GM23338 (cell line): ENCODE data around the gene ARHGEF19. TPM values are rescaled to one million over a fixed set of nuclear protein-coding genes. Genes with fewer than 3 reads are reported as not detected.

Experiments used
- ATAC-seq: fragments of 200-7000 bp; cut with Tn5 transposase; 3 replicates; pipeline ENCODE4 v1.9.1; 2020
- DNase-seq: peaks from one replicate; pipeline ENCODE4 v3.0.0-alpha.2; 2015; ENCODE audit warnings: low spot score
- H2AFZ ChIP-seq: fragments of 200-600 bp; sonication (generic); 2 replicates; pipeline ENCODE4 v1.8.0; 2016; ENCODE audit warnings: antibody characterized with exemption, mild to moderate bottlenecking, moderate library complexity
- H3F3A ChIP-seq: fragments of 200-600 bp; sonication (generic); replicated peaks from 2 replicates; pipeline ENCODE4 v1.8.0; 2017; ENCODE audit warnings: antibody characterized with exemption, mixed run types, low read depth
- H3K27ac ChIP-seq: fragments of 200-600 bp; sonication (generic); 2 replicates; pipeline ENCODE4 v1.6.1; 2016; ENCODE audit warnings: low read depth
- H3K27me3 ChIP-seq: fragments of 200-600 bp; sonication (generic); 2 replicates; pipeline ENCODE4 v1.8.0; 2016; ENCODE audit warnings: mild to moderate bottlenecking, mixed run types, moderate library complexity; ENCODE audit not compliant: insufficient read depth
- H3K36me3 ChIP-seq: fragments of 200-600 bp; sonication (generic); 2 replicates; pipeline ENCODE4 v1.8.0; 2016; ENCODE audit warnings: mild to moderate bottlenecking; ENCODE audit not compliant: insufficient read depth
- H3K4me1 ChIP-seq: fragments of 200-600 bp; sonication (generic); 2 replicates; pipeline ENCODE4 v1.8.0; 2016; ENCODE audit warnings: mild to moderate bottlenecking, moderate library complexity; ENCODE audit not compliant: insufficient read depth
- H3K4me2 ChIP-seq: fragments of 200-600 bp; sonication (generic); 2 replicates; pipeline ENCODE4 v1.7.1; 2017; ENCODE audit warnings: mixed run types
- H3K4me3 ChIP-seq: fragments of 200-600 bp; sonication (generic); 2 replicates; pipeline ENCODE4 v1.6.1; 2016; ENCODE audit warnings: mixed run types
- H3K79me2 ChIP-seq: fragments of 200-600 bp; sonication (generic); replicated peaks from 2 replicates; pipeline ENCODE4 v1.8.0; 2017; ENCODE audit warnings: mild to moderate bottlenecking; ENCODE audit not compliant: insufficient read depth
- H3K9me2 ChIP-seq: fragments of 200-600 bp; sonication (generic); 2 replicates; pipeline ENCODE4 v1.8.0; 2017; ENCODE audit not compliant: insufficient read depth
- H4K20me1 ChIP-seq: fragments of 200-600 bp; sonication (generic); replicated peaks from 2 replicates; pipeline ENCODE4 v1.8.0; 2017; ENCODE audit warnings: mild to moderate bottlenecking; ENCODE audit not compliant: insufficient read depth
- H3K27ac Mint-ChIP-seq: 2 replicates; pipeline ENCODE4 v1.8.0; 2020; ENCODE audit warnings: inconsistent platforms, mild to moderate bottlenecking, moderate library complexity, mixed read lengths
- H3K27me3 Mint-ChIP-seq: 3 replicates; pipeline ENCODE4 v1.8.0; 2022; ENCODE audit warnings: low read depth, mild to moderate bottlenecking, moderate library complexity, mixed read lengths, inconsistent platforms; ENCODE audit not compliant: insufficient read depth, poor library complexity
- H3K36me3 Mint-ChIP-seq: 3 replicates; pipeline ENCODE4 v1.8.0; 2021; ENCODE audit warnings: low read depth, mild to moderate bottlenecking, inconsistent platforms, moderate library complexity, mixed read lengths
- H3K4me1 Mint-ChIP-seq: 3 replicates; pipeline ENCODE4 v1.8.0; 2020; ENCODE audit warnings: mild to moderate bottlenecking, inconsistent platforms, mixed read lengths
- H3K4me3 Mint-ChIP-seq: 3 replicates; pipeline ENCODE4 v1.8.0; 2021; ENCODE audit warnings: moderate library complexity, mild to moderate bottlenecking, inconsistent platforms, mixed read lengths
- H3K9me3 Mint-ChIP-seq: 3 replicates; pipeline ENCODE4 v1.8.0; 2020; ENCODE audit warnings: moderate library complexity, mild to moderate bottlenecking, inconsistent platforms, mixed read lengths
- CREB1 ChIP-seq: fragments of 250-450 bp; sonication (Bioruptor Pico); IDR thresholded peaks from 2 replicates; pipeline ENCODE4 v1.5.0; 2020; ENCODE audit warnings: low read depth, mild to moderate bottlenecking, moderate library complexity
- CTCF ChIP-seq, 2 experiments: fragments of 200-600 bp in 1 of 2; sonication (generic) in 1 of 2; conservative IDR thresholded peaks; 2 replicates each; pipeline versions ENCODE4 v1.5.1 to v1.6.1; 2016 to 2017; ENCODE audit warnings: antibody characterized with exemption in 2 of 2, low read depth in 2 of 2, mild to moderate bottlenecking in 2 of 2, moderate library complexity in 1 of 2
- ETS1 ChIP-seq: IDR thresholded peaks from 2 replicates; pipeline ENCODE4 v1.6.1; 2016; ENCODE audit warnings: antibody characterized with exemption
- EZH2 ChIP-seq: fragments of 200-600 bp; sonication (generic); IDR thresholded peaks from one replicate; pipeline ENCODE4 v1.8.0; 2017; ENCODE audit warnings: antibody characterized with exemption, mild to moderate bottlenecking, low read depth; ENCODE audit not compliant: unreplicated experiment
- EZH2phosphoT487 ChIP-seq: fragments of 200-600 bp; sonication (generic); IDR thresholded peaks from one replicate; pipeline ENCODE4 v1.8.1; 2018; ENCODE audit warnings: antibody characterized with exemption; ENCODE audit not compliant: unreplicated experiment
- JUNB ChIP-seq: IDR thresholded peaks from one replicate; pipeline ENCODE4 v1.6.1; 2016; ENCODE audit warnings: antibody characterized with exemption; ENCODE audit not compliant: unreplicated experiment
- NANOG ChIP-seq: IDR thresholded peaks from 2 replicates; pipeline ENCODE4 v1.6.1; 2016; ENCODE audit warnings: antibody characterized with exemption, borderline replicate concordance
- POLR2AphosphoS5 ChIP-seq: IDR thresholded peaks from 2 replicates; pipeline ENCODE4 v1.6.1; 2016; ENCODE audit warnings: antibody characterized with exemption, low read depth
- REST ChIP-seq: IDR thresholded peaks from one replicate; pipeline ENCODE4 v1.6.1; 2018; ENCODE audit warnings: antibody characterized with exemption; ENCODE audit not compliant: unreplicated experiment
- STAT1 ChIP-seq: IDR thresholded peaks from one replicate; pipeline ENCODE4 v1.6.1; 2016; ENCODE audit warnings: antibody characterized with exemption; ENCODE audit not compliant: unreplicated experiment
- ZNF114 ChIP-seq: fragments of 250-450 bp; sonication (Bioruptor Pico); IDR thresholded peaks from 2 replicates; pipeline ENCODE4 v1.5.0; 2020; ENCODE audit warnings: mild to moderate bottlenecking, moderate library complexity
- ZNF331 ChIP-seq: fragments of 250-450 bp; sonication (Bioruptor Pico); IDR thresholded peaks from 2 replicates; pipeline ENCODE4 v1.5.0; 2020; ENCODE audit warnings: low read depth, mild to moderate bottlenecking, moderate library complexity
- ZNF462 ChIP-seq: fragments of 250-450 bp; sonication (Bioruptor Pico); IDR thresholded peaks from 2 replicates; pipeline ENCODE4 v1.5.0; 2020; ENCODE audit warnings: mild to moderate bottlenecking, moderate library complexity
- polyA plus RNA-seq: library from polyadenylated mRNA; unstranded; fragments of >200 nt; fragmentation: Nextera tagmentation; extraction: Ambion mirVana; gene quantifications from 2 replicates; pipeline ENCODE4 v1.2.1, GENCODE V29; 2016
- total RNA-seq: library from RNA; depleted of rRNA; stranded (reverse); fragments of >200 nt; shearing (Covaris generic); gene quantifications from 2 replicates; pipeline ENCODE4 v1.2.3, GENCODE V29; 2014

ARHGEF19 gene
- total and polyA plus RNA-seq, 2 experiments from 2014 or later, result 19.5 to 46.4 TPM

GRCh38 chr1:16191309-16191708 is 21.1 kb downstream of the ARHGEF19 start:
- peaks cover 4% of the 10 kb centered on the region for H3K27me3 Mint-ChIP-seq
- no peaks in the 10 kb centered on the region; the same call in 2 of the 3 replicates for H3K4me1 Mint-ChIP-seq
- no peaks in the 10 kb centered on the region for H3K4me1 ChIP-seq
- peaks cover under 1% of the 10 kb centered on the region; the same call in 2 of the 3 replicates for H3K36me3 Mint-ChIP-seq
- no peaks in the 10 kb centered on the region for H3K79me2 ChIP-seq
- TF ChIP-seq JUNB, result no peak
- no peak for TF ChIP-seq EZH2phosphoT487
- TF ChIP-seq POLR2AphosphoS5, result no peak
- no peak for TF ChIP-seq CREB1 (CRISPR knock-in tag)
- TF ChIP-seq ZNF331 (CRISPR knock-in tag), result no peak
- no peak for TF ChIP-seq ETS1
- no peak for TF ChIP-seq NANOG
- no peak for TF ChIP-seq ZNF114
- no peak for TF ChIP-seq CTCF (conservative IDR thresholded peaks at IDR 0.05; ENCODE audit: low read depth in 2 of 2)
- TF ChIP-seq STAT1, result no peak
- TF ChIP-seq REST, result no peak
- no peak for TF ChIP-seq EZH2
- no peak for TF ChIP-seq ZNF462
- H4K20me1 ChIP-seq, result no peaks in the 10 kb centered on the region
- no peaks in the 10 kb centered on the region for H3K9me3 Mint-ChIP-seq
- H3K27me3 ChIP-seq, result no peaks in the 10 kb centered on the region
- H2AFZ ChIP-seq, result no peak overlapping the region
- no peak overlapping the region for H3K4me3 ChIP-seq
- no peaks in the 10 kb centered on the region for H3K36me3 ChIP-seq
- no peak overlapping the region for H3K4me3 Mint-ChIP-seq
- H3K4me2 ChIP-seq, result no peak overlapping the region
- DNase-seq (no peak), ATAC-seq (no peak)
- H3K27ac ChIP-seq, result no peak overlapping the region
- no peaks in the 10 kb centered on the region for H3K9me2 ChIP-seq
- H3F3A ChIP-seq, result no peaks in the 10 kb centered on the region
- H3K27ac Mint-ChIP-seq, result no peak overlapping the region
